H9 (cell line): ENCODE data around the gene NUCB2. TPM values are rescaled to one million over a fixed set of nuclear protein-coding genes. Genes with fewer than 3 reads are reported as not detected.

Source experiments
- DNase-seq: peaks from one replicate; pipeline ENCODE4 v3.0.0-alpha.2; 2017
- H2AFZ ChIP-seq: one replicate; pipeline ENCODE4 v1.6.1; 2013; ENCODE audit warnings: mild to moderate bottlenecking, low read length, control low read depth, moderate library complexity
- H2AK5ac ChIP-seq: 2 replicates; pipeline ENCODE4 v1.6.1; 2013; ENCODE audit warnings: low read length, control low read depth, mixed read lengths; ENCODE audit not compliant: insufficient read length
- H2BK120ac ChIP-seq: one replicate; pipeline ENCODE4 v1.6.1; 2013; ENCODE audit warnings: low read depth, mild to moderate bottlenecking, low read length, control low read depth, inconsistent platforms; ENCODE audit not compliant: poor library complexity, severe bottlenecking
- H2BK12ac ChIP-seq: 2 replicates; pipeline ENCODE4 v1.6.1; 2013; ENCODE audit warnings: low read length, control low read depth, mixed read lengths, low read depth; ENCODE audit not compliant: insufficient read length
- H2BK15ac ChIP-seq: 2 replicates; pipeline ENCODE4 v1.6.1; 2013; ENCODE audit warnings: low read depth, low read length, control low read depth
- H2BK20ac ChIP-seq: one replicate; pipeline ENCODE4 v1.6.1; 2013; ENCODE audit warnings: low read depth, mild to moderate bottlenecking, low read length, control low read depth, inconsistent platforms; ENCODE audit not compliant: poor library complexity, severe bottlenecking
- H2BK5ac ChIP-seq: 2 replicates; pipeline ENCODE4 v1.6.1; 2013; ENCODE audit warnings: low read length, control low read depth, mixed read lengths; ENCODE audit not compliant: insufficient read length
- H3K14ac ChIP-seq: 2 replicates; pipeline ENCODE4 v1.6.1; 2013; ENCODE audit warnings: low read length, control low read depth; ENCODE audit not compliant: insufficient read depth
- H3K18ac ChIP-seq: 2 replicates; pipeline ENCODE4 v1.6.1; 2013; ENCODE audit warnings: low read depth, mild to moderate bottlenecking, mixed read lengths, low read length, control low read depth; ENCODE audit not compliant: insufficient read length
- H3K23ac ChIP-seq: 2 replicates; pipeline ENCODE4 v1.6.1; 2013; ENCODE audit warnings: low read length, control low read depth, mixed read lengths, low read depth; ENCODE audit not compliant: insufficient read length
- H3K23me2 ChIP-seq: 2 replicates; pipeline ENCODE4 v1.6.1; 2013; ENCODE audit warnings: low read depth, mild to moderate bottlenecking, mixed read lengths, low read length, control low read depth; ENCODE audit not compliant: insufficient read length, poor library complexity, severe bottlenecking
- H3K27ac ChIP-seq: 2 replicates; pipeline ENCODE4 v1.5.1; 2013; ENCODE audit warnings: low read length, control low read depth, mixed read lengths, low read depth; ENCODE audit not compliant: insufficient read length
- H3K27me3 ChIP-seq: 2 replicates; pipeline ENCODE4 v1.6.1; 2013; ENCODE audit warnings: low read length, control low read depth, inconsistent platforms; ENCODE audit not compliant: insufficient read depth
- H3K4ac ChIP-seq: 2 replicates; pipeline ENCODE4 v1.6.1; 2013; ENCODE audit warnings: low read depth, mild to moderate bottlenecking, control low read depth, inconsistent platforms, low read length, moderate library complexity
- H3K4me1 ChIP-seq: 2 replicates; pipeline ENCODE4 v1.6.1; 2013; ENCODE audit warnings: low read length, control low read depth, inconsistent platforms; ENCODE audit not compliant: insufficient read depth
- H3K4me2 ChIP-seq: 2 replicates; pipeline ENCODE4 v1.6.1; 2013; ENCODE audit warnings: low read length, control low read depth, mixed read lengths; ENCODE audit not compliant: insufficient read length, insufficient read depth
- H3K56ac ChIP-seq: 2 replicates; pipeline ENCODE4 v1.6.1; 2013; ENCODE audit warnings: low read depth, mild to moderate bottlenecking, mixed read lengths, low read length, control low read depth; ENCODE audit not compliant: insufficient read length
- H3K79me1 ChIP-seq: 2 replicates; pipeline ENCODE4 v1.6.1; 2013; ENCODE audit warnings: low read depth, mild to moderate bottlenecking, moderate library complexity, low read length, control low read depth, inconsistent platforms; ENCODE audit not compliant: insufficient read depth, poor library complexity, severe bottlenecking
- H3K79me2 ChIP-seq: 2 replicates; pipeline ENCODE4 v1.6.1; 2013; ENCODE audit warnings: low read length, control low read depth, inconsistent platforms; ENCODE audit not compliant: insufficient read depth
- H3K9ac ChIP-seq: 2 replicates; pipeline ENCODE4 v1.6.1; 2013; ENCODE audit warnings: low read length, control low read depth, mixed read lengths; ENCODE audit not compliant: insufficient read length; ENCODE audit errors: extremely low read depth
- H3K9me3 ChIP-seq: one replicate; pipeline ENCODE4 v1.6.1; 2013; ENCODE audit warnings: low read depth, low read length, inconsistent platforms; ENCODE audit not compliant: control insufficient read depth
- H3T11ph ChIP-seq: one replicate; pipeline ENCODE4 v1.6.1; 2013; ENCODE audit warnings: mild to moderate bottlenecking, low read length, control low read depth, inconsistent platforms
- H4K20me1 ChIP-seq: one replicate; pipeline ENCODE4 v1.6.1; 2013; ENCODE audit not compliant: control insufficient read depth, insufficient read length, insufficient read depth
- H4K5ac ChIP-seq: 2 replicates; pipeline ENCODE4 v1.6.1; 2013; ENCODE audit warnings: low read depth, mild to moderate bottlenecking, mixed read lengths, low read length, control low read depth; ENCODE audit not compliant: insufficient read length
- H4K8ac ChIP-seq: replicated peaks from 2 replicates; pipeline ENCODE4 v1.6.1; 2013; ENCODE audit warnings: low read length, control low read depth, mixed read lengths, low read depth; ENCODE audit not compliant: insufficient read length
- H4K91ac ChIP-seq: 2 replicates; pipeline ENCODE4 v1.6.1; 2013; ENCODE audit warnings: low read depth, mild to moderate bottlenecking, moderate library complexity, mixed read lengths, low read length, control low read depth; ENCODE audit not compliant: insufficient read length
- H3K27ac Mint-ChIP-seq, 3 experiments: 2 replicates in 2 of 3; 3 replicates in 1 of 3; pipeline ENCODE4 v1.8.0; 2020 to 2021; ENCODE audit warnings: mixed read lengths in 3 of 3, mild to moderate bottlenecking in 1 of 3, moderate library complexity in 1 of 3
- H3K27me3 Mint-ChIP-seq: 2 replicates; pipeline ENCODE4 v1.8.0; 2021; ENCODE audit warnings: low read depth, mild to moderate bottlenecking, moderate library complexity, mixed read lengths
- H3K36me3 Mint-ChIP-seq, 3 experiments: 2 replicates in 2 of 3; 3 replicates in 1 of 3; pipeline ENCODE4 v1.8.0; 2020 to 2021; ENCODE audit warnings: low read depth in 3 of 3, mixed read lengths in 3 of 3; ENCODE audit not compliant: insufficient read depth in 1 of 3
- H3K4me1 Mint-ChIP-seq, 2 experiments: 2 replicates each; pipeline ENCODE4 v1.8.0; 2020; ENCODE audit warnings: mixed read lengths in 2 of 2
- H3K4me3 Mint-ChIP-seq, 2 experiments: 2 replicates in 1 of 2; 3 replicates in 1 of 2; pipeline ENCODE4 v1.8.0; 2020 to 2021; ENCODE audit warnings: mild to moderate bottlenecking in 2 of 2, mixed read lengths in 2 of 2, moderate library complexity in 1 of 2
- H3K9me3 Mint-ChIP-seq, 2 experiments: 2 replicates in 1 of 2; 3 replicates in 1 of 2; pipeline ENCODE4 v1.8.0; 2020; ENCODE audit warnings: mild to moderate bottlenecking in 2 of 2, mixed read lengths in 2 of 2, moderate library complexity in 1 of 2
- CTCF ChIP-seq: fragments of 200-600 bp; sonication (generic); conservative IDR thresholded peaks from 3 replicates; pipeline ENCODE4 v1.8.0; 2021; ENCODE audit warnings: antibody characterized with exemption, mild to moderate bottlenecking
- WGBS: extraction: QIAGEN DNeasy Blood & Tissue Kit; methylation state at CpG from one replicate; pipeline ENCODE4 v1.1.7; 2013; ENCODE audit warnings: missing lambda C conversion rate, low lambda C conversion rate, mixed read lengths; ENCODE audit not compliant: insufficient read length; ENCODE audit errors: extremely low coverage; 5-methylcytosine and 5-hydroxymethylcytosine counted together
- total RNA-seq: library from RNA; stranded (reverse); gene quantifications from 2 replicates; pipeline ENCODE4 v1.2.1, GENCODE V29; 2021

Gene NUCB2
- total RNA-seq, 1 experiment from 2014 or later = 29.1 TPM

- no peak overlapping the region for H4K91ac ChIP-seq
- H3K4me2 ChIP-seq = no peak overlapping the region
- H3K9me3 ChIP-seq = no peaks in the 10 kb centered on the region
- no peak overlapping the region for H3K14ac ChIP-seq
- H3K56ac ChIP-seq = no peak overlapping the region
- Mint-ChIP-seq H3K4me1 (peaks cover 6 to 10% of the 10 kb centered on the region in 2 experiments), H3K36me3 (no peaks in the 10 kb centered on the region), H3K27me3 (peaks cover 25% of the 10 kb centered on the region), H3K27ac (no peak overlapping the region), H3K9me3 (no peaks in the 10 kb centered on the region), H3K4me3 (no peak overlapping the region)
- no peaks in the 10 kb centered on the region for H3K4me1 ChIP-seq
- H3K9ac ChIP-seq = no peak overlapping the region
- WGBS = no CpG with 5 or more reads among the region's 1 CpG
- H3K23ac ChIP-seq = no peak overlapping the region
- no peaks in the 10 kb centered on the region for H3K79me2 ChIP-seq
- no peak overlapping the region for H2BK12ac ChIP-seq
- no peak overlapping the region for H4K5ac ChIP-seq
- no peak overlapping the region for H2BK15ac ChIP-seq
- no peak overlapping the region for H2BK5ac ChIP-seq
- H4K20me1 ChIP-seq = no peaks in the 10 kb centered on the region
- H4K8ac ChIP-seq = no peak overlapping the region
- TF ChIP-seq CTCF = no peak
- H3K27me3 ChIP-seq = no peaks in the 10 kb centered on the region
- H3K18ac ChIP-seq = no peak overlapping the region
- H2AFZ ChIP-seq = no peak overlapping the region
- no peak overlapping the region for H3K27ac ChIP-seq
- H3K4ac ChIP-seq = no peak overlapping the region
- H2AK5ac ChIP-seq = no peak overlapping the region
- H3K79me1 ChIP-seq = no peaks in the 10 kb centered on the region
- H3K23me2 ChIP-seq = no peaks in the 10 kb centered on the region
- H2BK20ac ChIP-seq = no peak overlapping the region
- H3T11ph ChIP-seq = no peak overlapping the region
- no peak overlapping the region for H2BK120ac ChIP-seq
- no peak for DNase-seq
Observed at GRCh38 chr11:17343907-17344306, 67.4 kb downstream of the NUCB2 start.
